ES-I3 (cell line): ENCODE measurements around the gene SLC10A3.
A peak's percentile ranks its signal among the peaks of the same experiment; 100 is the strongest.

Source experiments
- H3K36me3 ChIP-seq: 2 replicates; pipeline ENCODE4 v1.6.1; 2013; ENCODE audit warnings: mild to moderate bottlenecking, low read length, control low read depth, moderate library complexity; ENCODE audit not compliant: insufficient read depth
- H3K4me1 ChIP-seq: 2 replicates; pipeline ENCODE4 v1.6.1; 2013; ENCODE audit warnings: mild to moderate bottlenecking, control low read depth, low read length; ENCODE audit not compliant: insufficient read depth
- H3K9ac ChIP-seq: 2 replicates; pipeline ENCODE4 v1.6.1; 2013; ENCODE audit warnings: low read depth, mild to moderate bottlenecking, low read length, moderate library complexity
- H3K9me3 ChIP-seq: 2 replicates; pipeline ENCODE4 v1.6.1; 2013; ENCODE audit warnings: mild to moderate bottlenecking, low read length, moderate library complexity; ENCODE audit not compliant: control insufficient read depth, insufficient read depth

SLC10A3 gene

GRCh38 chrX:154490414-154491083, at the start of gene SLC10A3:
Gene SLC10A3, minus strand, starts transcription at chrX:154490629. Its CDS starts 1,689 bp downstream, at chrX:154488940.
- Histone ChIP-seq H3K9ac (peak within 1 kb of the TSS; percentile 72; the same call in 1 of the 2 replicates), H3K4me1 (no peaks in the 10 kb centered on the region; the same call in 1 of the 2 replicates), H3K36me3 (no peaks in the 10 kb centered on the region; the same call in 1 of the 2 replicates), H3K9me3 (no peaks in the 10 kb centered on the region)

GRCh38 chrX:154539077-154539476, 48.6 kb upstream of the SLC10A3 start:
- no peaks in the 10 kb centered on the region for H3K9me3 ChIP-seq
- peaks cover 16% of the 10 kb centered on the region; the same call in 1 of the 2 replicates for H3K4me1 ChIP-seq
- H3K36me3 ChIP-seq = no peaks in the 10 kb centered on the region; the same call in 1 of the 2 replicates
- H3K9ac ChIP-seq = no peak overlapping the region

- no peaks in the 10 kb centered on the region; the same call in 1 of the 2 replicates for H3K36me3 ChIP-seq
- H3K4me1 ChIP-seq = peaks cover 6% of the 10 kb centered on the region; the same call in 1 of the 2 replicates
- H3K9me3 ChIP-seq = no peaks in the 10 kb centered on the region
- no peak overlapping the region for H3K9ac ChIP-seq
Observed at GRCh38 chrX:154535892-154536291, 45.5 kb upstream of the SLC10A3 start.

- Histone ChIP-seq H3K36me3 (no peaks in the 10 kb centered on the region; the same call in 1 of the 2 replicates), H3K9ac (no peak overlapping the region)
Observed at GRCh38 chrX:154534526-154535322, 44.3 kb upstream of the SLC10A3 start.

GRCh38 chrX:154532690-154533089, 42.3 kb upstream of the SLC10A3 start:
- Histone ChIP-seq H3K9ac (no peak overlapping the region), H3K9me3 (no peaks in the 10 kb centered on the region), H3K36me3 (no peaks in the 10 kb centered on the region; the same call in 1 of the 2 replicates), H3K4me1 (peaks cover 7% of the 10 kb centered on the region; the same call in 1 of the 2 replicates)

More at GRCh38 chrX:154534526-154535322, 44.3 kb upstream of the SLC10A3 start:
- Histone ChIP-seq H3K9me3 (no peaks in the 10 kb centered on the region), H3K4me1 (peaks cover 7% of the 10 kb centered on the region; the same call in 1 of the 2 replicates)

- Histone ChIP-seq H3K36me3 (no peaks in the 10 kb centered on the region; the same call in 1 of the 2 replicates), H3K4me1 (peaks cover 11% of the 10 kb centered on the region; the same call in 1 of the 2 replicates), H3K9ac (no peak overlapping the region), H3K9me3 (no peaks in the 10 kb centered on the region)
Observed at GRCh38 chrX:154531626-154532025, 41.2 kb upstream of the SLC10A3 start.

- Histone ChIP-seq H3K9ac (no peak overlapping the region), H3K36me3 (no peaks in the 10 kb centered on the region; the same call in 1 of the 2 replicates), H3K4me1 (peaks cover 11% of the 10 kb centered on the region; the same call in 1 of the 2 replicates), H3K9me3 (no peaks in the 10 kb centered on the region)
Observed at GRCh38 chrX:154530286-154530685, 39.9 kb upstream of the SLC10A3 start.

- Histone ChIP-seq H3K9me3 (no peaks in the 10 kb centered on the region), H3K4me1 (peaks cover 11% of the 10 kb centered on the region; the same call in 1 of the 2 replicates), H3K9ac (no peak overlapping the region), H3K36me3 (no peaks in the 10 kb centered on the region; the same call in 1 of the 2 replicates)
Observed at GRCh38 chrX:154529206-154529612, 38.8 kb upstream of the SLC10A3 start.

- Histone ChIP-seq H3K4me1 (peaks cover 11% of the 10 kb centered on the region; the same call in 1 of the 2 replicates), H3K36me3 (no peaks in the 10 kb centered on the region), H3K9ac (peak overlapping the region; percentile 57), H3K9me3 (no peaks in the 10 kb centered on the region)
Observed at GRCh38 chrX:154526901-154527675, 36.7 kb upstream of the SLC10A3 start.

GRCh38 chrX:154525606-154526490, 35.4 kb upstream of the SLC10A3 start:
- Histone ChIP-seq H3K9ac (no peak overlapping the region), H3K36me3 (no peaks in the 10 kb centered on the region), H3K4me1 (peaks cover 5% of the 10 kb centered on the region; the same call in 1 of the 2 replicates), H3K9me3 (no peaks in the 10 kb centered on the region)

GRCh38 chrX:154519389-154519788, 29.0 kb upstream of the SLC10A3 start:
- Histone ChIP-seq H3K4me1 (peaks cover 5% of the 10 kb centered on the region; the same call in 1 of the 2 replicates), H3K36me3 (no peaks in the 10 kb centered on the region), H3K9me3 (no peaks in the 10 kb centered on the region), H3K9ac (no peak overlapping the region)

- H3K9ac ChIP-seq = peak overlapping the region; percentile 67; the same call in 1 of the 2 replicates
Observed at GRCh38 chrX:154517101-154517781, 26.8 kb upstream of the SLC10A3 start.

More at GRCh38 chrX:154517101-154517781, 26.8 kb upstream of the SLC10A3 start:
- H3K9me3 ChIP-seq = no peaks in the 10 kb centered on the region
- peaks cover 5% of the 10 kb centered on the region; the same call in 1 of the 2 replicates for H3K4me1 ChIP-seq
- no peaks in the 10 kb centered on the region for H3K36me3 ChIP-seq
